BE2C (cell line): ENCODE data around the gene CDKL2. TPM values are rescaled to one million over a fixed set of nuclear protein-coding genes. Genes with fewer than 3 reads are reported as not detected.
A peak's percentile ranks its signal among the peaks of the same experiment; 100 is the strongest.

Source experiments
- DNase-seq: peaks from one replicate; pipeline ENCODE4 v3.0.0-alpha.2; 2020
- H3K27me3 ChIP-seq: fragments of 250-450 bp; sonication (Bioruptor Pico); 2 replicates; pipeline ENCODE4 v1.5.1; 2020; ENCODE audit warnings: mild to moderate bottlenecking
- H3K36me3 ChIP-seq: fragments of 250-450 bp; sonication (Bioruptor Pico); 2 replicates; pipeline ENCODE4 v1.5.1; 2020; ENCODE audit warnings: mild to moderate bottlenecking
- H3K4me1 ChIP-seq: fragments of 250-450 bp; sonication (Bioruptor Pico); 2 replicates; pipeline ENCODE4 v1.5.1; 2020
- H3K4me3 ChIP-seq: 2 replicates; pipeline ENCODE4 v1.5.1; 2011; ENCODE audit warnings: low read depth, low read length
- H3K9me3 ChIP-seq: fragments of 250-450 bp; sonication (Bioruptor Pico); 2 replicates; pipeline ENCODE4 v1.5.1; 2020
- polyA plus RNA-seq: library from polyadenylated mRNA; unstranded; fragments of >200 nt; gene quantifications from one replicate; pipeline ENCODE4 v1.2.1, GENCODE V29; 2012; ENCODE audit warnings: low read depth, missing spikeins; ENCODE audit not compliant: insufficient read length, insufficient read depth
- TF ChIP-seq, protein P1 (sequence below): IDR thresholded peaks from 2 replicates; pipeline ENCODE4 v1.5.1; 2012; ENCODE audit warnings: mild to moderate bottlenecking, low read depth, low read length

The CDKL2 gene
- not detected for polyA plus RNA-seq

DNA sequence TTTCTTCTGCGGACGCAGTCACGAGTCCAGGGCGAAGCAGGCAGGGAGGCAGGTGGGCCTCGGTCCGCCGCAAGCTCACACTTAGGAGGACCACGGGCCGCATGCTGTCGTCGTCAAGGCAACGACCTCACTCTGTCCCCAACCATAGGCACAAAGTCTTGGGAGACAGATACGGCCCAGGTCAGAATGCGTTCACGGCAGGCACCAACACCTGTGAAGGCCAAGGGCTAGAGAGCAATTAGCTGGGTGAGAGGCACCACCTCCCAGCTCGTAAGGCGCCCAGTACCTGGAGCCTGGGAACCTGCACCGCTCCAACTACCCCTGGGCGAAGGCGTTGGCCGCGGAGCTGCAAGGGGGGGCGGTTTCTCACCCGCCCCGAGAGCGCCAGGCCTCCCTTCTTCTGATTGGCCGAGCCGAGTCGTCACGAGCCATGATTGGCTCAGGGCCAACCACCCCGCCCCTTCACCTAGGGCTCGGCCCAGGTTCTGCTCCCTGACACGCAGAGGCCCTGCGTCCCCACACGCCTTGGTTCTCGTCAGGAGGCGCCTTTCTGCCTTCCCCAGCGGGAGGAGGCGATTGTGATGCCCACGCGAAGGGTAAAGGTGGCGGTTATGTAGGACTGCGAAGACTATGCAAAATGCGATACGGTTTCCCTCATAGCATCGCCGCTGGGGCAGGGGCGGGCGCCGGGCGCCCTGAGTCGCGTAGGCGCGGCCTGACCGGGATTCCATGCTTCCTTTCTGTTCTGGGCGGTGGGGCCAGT lies at the start of gene CDKL2:
Gene CDKL2 (minus strand): TSS at position 355 of the 763 bp plus-strand sequence. CDS start 4,540 bp downstream, outside the sequence.
- H3K36me3 ChIP-seq: no peaks in the 10 kb centered on the region
- no peaks in the 10 kb centered on the region for H3K27me3 ChIP-seq
- no peaks in the 10 kb centered on the region for H3K4me1 ChIP-seq
- H3K4me3 ChIP-seq: peak within 1 kb of the TSS; percentile 78
- TF ChIP-seq, protein P1, sequence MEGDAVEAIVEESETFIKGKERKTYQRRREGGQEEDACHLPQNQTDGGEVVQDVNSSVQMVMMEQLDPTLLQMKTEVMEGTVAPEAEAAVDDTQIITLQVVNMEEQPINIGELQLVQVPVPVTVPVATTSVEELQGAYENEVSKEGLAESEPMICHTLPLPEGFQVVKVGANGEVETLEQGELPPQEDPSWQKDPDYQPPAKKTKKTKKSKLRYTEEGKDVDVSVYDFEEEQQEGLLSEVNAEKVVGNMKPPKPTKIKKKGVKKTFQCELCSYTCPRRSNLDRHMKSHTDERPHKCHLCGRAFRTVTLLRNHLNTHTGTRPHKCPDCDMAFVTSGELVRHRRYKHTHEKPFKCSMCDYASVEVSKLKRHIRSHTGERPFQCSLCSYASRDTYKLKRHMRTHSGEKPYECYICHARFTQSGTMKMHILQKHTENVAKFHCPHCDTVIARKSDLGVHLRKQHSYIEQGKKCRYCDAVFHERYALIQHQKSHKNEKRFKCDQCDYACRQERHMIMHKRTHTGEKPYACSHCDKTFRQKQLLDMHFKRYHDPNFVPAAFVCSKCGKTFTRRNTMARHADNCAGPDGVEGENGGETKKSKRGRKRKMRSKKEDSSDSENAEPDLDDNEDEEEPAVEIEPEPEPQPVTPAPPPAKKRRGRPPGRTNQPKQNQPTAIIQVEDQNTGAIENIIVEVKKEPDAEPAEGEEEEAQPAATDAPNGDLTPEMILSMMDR: no peak
- DNase-seq: peak; percentile 89
- no peaks in the 10 kb centered on the region for H3K9me3 ChIP-seq

GRCh38 chr4:75678965-75679364 lies 48.6 kb upstream of the CDKL2 start:
- Histone ChIP-seq H3K4me3 (no peak overlapping the region), H3K4me1 (peaks cover 3% of the 10 kb centered on the region), H3K36me3 (no peaks in the 10 kb centered on the region), H3K27me3 (no peaks in the 10 kb centered on the region), H3K9me3 (no peaks in the 10 kb centered on the region)
- TF ChIP-seq, protein P1: no peak
- no peak for DNase-seq

DNA sequence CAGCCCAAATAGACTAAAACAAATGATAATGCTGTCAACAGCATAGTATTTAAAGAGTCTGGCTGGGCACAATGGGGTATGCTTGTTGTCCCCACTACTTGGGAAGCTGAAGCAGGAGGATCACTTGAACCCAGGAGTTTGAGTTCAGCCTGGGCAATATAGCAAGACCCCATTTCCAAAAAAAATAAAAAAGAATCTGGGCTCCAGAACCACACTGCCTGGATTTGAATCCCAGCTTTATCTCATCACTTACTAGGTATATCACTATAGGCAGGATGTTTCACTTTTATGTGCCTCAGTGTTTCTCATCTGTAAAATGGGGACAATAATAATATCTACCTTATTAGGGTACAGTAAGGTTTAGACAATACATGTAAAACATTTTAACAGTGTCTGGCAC lies 48.1 kb upstream of the CDKL2 start:
- Histone ChIP-seq H3K4me1 (peaks cover 5% of the 10 kb centered on the region), H3K36me3 (no peaks in the 10 kb centered on the region), H3K27me3 (no peaks in the 10 kb centered on the region), H3K4me3 (no peak overlapping the region), H3K9me3 (no peaks in the 10 kb centered on the region)
- no peak for DNase-seq
- TF ChIP-seq, protein P1: no peak

DNA sequence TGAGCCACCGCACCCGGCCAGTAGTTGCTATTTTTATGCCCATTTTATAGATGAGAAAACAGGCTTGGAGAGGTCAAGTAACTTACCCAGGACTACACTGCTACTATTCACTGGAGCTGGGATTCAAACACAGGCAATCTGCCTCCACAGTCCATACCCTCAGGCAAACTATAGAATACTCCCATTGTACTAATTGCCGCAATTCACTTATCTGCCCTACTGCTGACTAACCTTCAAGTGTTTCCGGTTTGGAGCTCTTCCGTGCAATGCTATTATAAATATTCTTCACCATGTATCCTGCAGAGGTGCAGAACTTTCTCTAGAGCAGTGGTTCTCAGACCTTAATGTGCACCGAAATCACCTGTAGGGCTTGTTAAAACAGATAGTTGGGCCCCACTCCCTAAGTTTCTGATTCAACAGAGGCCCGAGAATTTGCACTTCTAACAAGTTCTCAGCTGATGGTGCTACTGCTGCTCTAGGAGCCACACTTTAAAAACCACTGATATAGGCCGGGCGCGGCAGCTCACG lies 44.7 kb upstream of the CDKL2 start:
- no peaks in the 10 kb centered on the region; the same call in 1 of the 2 replicates for H3K36me3 ChIP-seq
- peaks cover 9% of the 10 kb centered on the region for H3K4me1 ChIP-seq
- H3K9me3 ChIP-seq: no peaks in the 10 kb centered on the region
- TF ChIP-seq, protein P1: no peak
- no peak for DNase-seq
- no peaks in the 10 kb centered on the region for H3K27me3 ChIP-seq
- H3K4me3 ChIP-seq: no peak overlapping the region

- Histone ChIP-seq H3K27me3 (no peaks in the 10 kb centered on the region), H3K4me3 (peak overlapping the region; percentile 98), H3K4me1 (peaks cover 9% of the 10 kb centered on the region), H3K9me3 (no peaks in the 10 kb centered on the region), H3K36me3 (no peaks in the 10 kb centered on the region; the same call in 1 of the 2 replicates)
- TF ChIP-seq, protein P1: no peak
- no peak for DNase-seq
Observed at GRCh38 chr4:75673959-75674328, 43.6 kb upstream of the CDKL2 start.
